HK-2 (cell line): Measurements from ENCODE around the gene RNU2-1.
A peak's percentile ranks its signal among the peaks of the same experiment; 100 is the strongest.
"Not testable (repeated sequence)": the region's sequence is repeated elsewhere in the genome, so short reads cannot be mapped to it uniquely, and the experiment has no call there.

Source experiments
- DNase-seq: peaks from one replicate; pipeline ENCODE4 v3.0.0-alpha.2; 2018; ENCODE audit not compliant: unreplicated experiment

Gene RNU2-1

DNA sequence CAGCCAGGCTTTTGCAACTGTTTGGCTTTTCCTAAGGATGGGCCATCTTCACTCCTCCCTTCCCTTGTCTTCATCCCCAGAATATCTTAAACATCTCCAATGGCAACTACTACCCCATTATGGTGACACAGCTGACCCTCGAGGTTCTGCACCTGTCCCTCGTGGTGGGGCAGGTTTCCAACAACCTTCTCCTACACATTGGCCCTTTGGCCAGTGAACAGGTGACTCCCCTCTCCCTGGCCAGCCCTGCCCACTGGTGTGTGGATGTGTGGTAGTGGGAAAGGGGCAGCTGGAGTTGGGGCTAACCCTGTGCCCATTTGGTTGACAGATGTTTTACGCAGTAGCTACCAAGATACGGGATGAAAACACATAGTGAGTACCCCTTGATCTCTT is 17.4 kb downstream of the RNU2-1 start:
- no peak for DNase-seq

GRCh38 chr17:43215341-43215740 is 18.4 kb downstream of the RNU2-1 start:
- no peak for DNase-seq

GRCh38 chr17:43213545-43213944 is 20.2 kb downstream of the RNU2-1 start:
- no peak for DNase-seq

- DNase-seq, result no peak
These were observed 20.9 kb downstream of the RNU2-1 start for GRCh38 chr17:43212641-43213490.

- DNase-seq, result peak; percentile 82
These were observed 22.0 kb downstream of the RNU2-1 start, which contains the start of gene TMEM106A for GRCh38 chr17:43211480-43212402. TMEM106A (plus strand) TSS chr17:43211875; CDS start chr17:43213042, 1,167 bp downstream.

GRCh38 chr17:43211123-43211479 is 22.7 kb downstream of the RNU2-1 start:
- no peak for DNase-seq

- no peak for DNase-seq
These were observed 23.2 kb downstream of the RNU2-1 start for GRCh38 chr17:43210576-43210975.

DNA sequence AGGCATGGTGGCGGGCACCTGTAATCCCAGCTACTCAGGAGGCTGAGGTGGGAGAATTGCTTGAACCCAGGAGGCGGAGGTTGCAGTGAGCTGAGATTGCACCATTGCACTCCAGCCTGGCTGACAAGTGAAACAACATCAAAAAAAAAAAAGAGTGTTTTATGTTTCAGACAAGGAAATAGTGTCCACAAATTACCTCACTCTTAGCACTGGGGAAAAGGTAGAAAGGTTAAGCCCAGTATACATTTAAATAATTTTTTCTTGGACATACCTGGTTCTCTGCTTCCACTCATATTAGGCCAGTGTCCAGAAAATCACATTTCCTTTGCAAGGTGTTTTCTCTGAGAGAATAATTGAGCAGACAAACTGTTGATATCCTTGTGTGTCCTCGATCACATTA is 30.8 kb downstream of the RNU2-1 start:
- not testable (repeated sequence) for DNase-seq

DNA sequence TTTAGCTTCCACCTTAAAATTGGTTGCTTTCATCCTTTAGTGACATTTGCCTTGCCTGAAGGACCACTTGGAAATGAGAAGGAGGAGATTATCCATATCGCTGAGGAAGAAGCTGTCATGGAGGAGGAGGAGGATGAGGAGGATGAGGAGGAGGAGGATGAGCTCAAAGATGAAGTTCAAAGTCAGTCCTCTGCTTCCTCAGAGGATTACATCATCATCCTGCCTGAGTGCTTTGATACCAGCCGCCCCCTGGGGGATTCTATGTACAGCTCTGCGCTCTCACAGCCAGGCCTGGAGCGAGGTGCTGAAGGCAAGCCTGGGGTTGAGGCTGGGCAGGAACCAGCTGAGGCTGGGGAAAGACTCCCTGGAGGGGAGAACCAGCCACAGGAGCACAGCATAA is 33.6 kb downstream of the RNU2-1 start:
- DNase-seq, result no peak

DNA sequence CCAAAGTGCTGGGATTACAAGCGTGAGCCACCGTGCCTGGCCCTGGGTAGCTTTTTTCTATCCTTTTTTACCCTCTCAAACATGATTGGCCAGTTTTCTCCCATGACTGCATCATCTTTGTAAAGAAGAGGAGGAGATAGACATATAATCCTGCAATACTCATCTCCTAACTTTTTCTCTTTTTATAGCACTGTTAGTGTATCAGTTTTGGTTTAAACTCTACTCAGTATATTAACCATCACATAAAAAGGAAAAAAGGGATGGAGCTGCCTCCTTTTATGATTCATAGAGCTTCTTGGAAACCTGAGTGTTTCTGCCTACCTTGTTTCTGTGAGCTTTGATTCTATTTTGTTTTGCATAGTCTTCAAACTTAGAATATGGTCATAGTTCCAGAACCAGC is 34.1 kb downstream of the RNU2-1 start:
- no peak for DNase-seq

- DNase-seq, result no peak
These were observed 40.5 kb downstream of the RNU2-1 start for GRCh38 chr17:43193251-43193650.

- DNase-seq, result not testable (repeated sequence)
These were observed 47.1 kb downstream of the RNU2-1 start for GRCh38 chr17:43186656-43187055.

DNA sequence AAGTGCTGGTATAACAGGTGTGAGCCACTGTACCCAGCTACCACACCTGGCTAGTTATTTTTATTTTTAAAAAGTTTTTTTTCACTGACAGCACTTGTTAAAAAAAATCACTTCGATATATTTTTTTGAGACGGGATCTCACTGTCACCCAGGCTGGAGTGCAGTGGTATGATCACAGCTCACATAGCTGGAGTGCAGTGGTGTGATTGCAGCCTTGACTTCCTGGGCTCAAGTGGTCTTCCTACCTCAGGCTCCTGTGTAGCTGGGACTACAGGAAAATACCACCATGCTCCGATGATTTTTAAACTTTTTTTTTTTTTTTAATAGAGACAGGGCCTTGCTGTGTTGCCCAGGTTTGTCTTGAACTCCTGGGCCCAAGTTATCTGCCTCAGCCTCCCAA is 49.9 kb downstream of the RNU2-1 start:
- peak; percentile 6 for DNase-seq
